HCT116 (cell line): Measurements from ENCODE around the gene FBXL2. TPM values are rescaled to one million over a fixed set of nuclear protein-coding genes. Genes with fewer than 3 reads are reported as not detected.
"Not testable (repeated sequence)": the region's sequence is repeated elsewhere in the genome, so short reads cannot be mapped to it uniquely, and the experiment has no call there.

Source experiments
- ATAC-seq: fragments of 200-7000 bp; cut with Tn5 transposase; 2 replicates; pipeline ENCODE4 v1.9.1; 2020; ENCODE audit warnings: mild to moderate bottlenecking, moderate library complexity
- BruUV-seq: library from RNA; stranded (reverse); fragments of 400-500 nt; replicated peaks from 2 replicates; lab custom pipeline; 2021; lab: Mats Ljungman, UMichigan
- CTCF ChIA-PET: fragments of 300-600 bp; sonication (Branson Sonifier 250); formaldehyde crosslinking; loops from one replicate; lab custom pipeline; 2021; ENCODE audit warnings: antibody characterized with exemption; lab: Charles Lee
- POLR2A ChIA-PET: fragments of 300-600, 350-600 bp; sonication (Branson Sonifier 250); formaldehyde crosslinking; loops from one replicate; lab custom pipeline; 2021; ENCODE audit warnings: antibody characterized with exemption; lab: Charles Lee
- RAD21 ChIA-PET, 2 experiments: fragments of 300-600 bp; sonication (Branson Sonifier 250); formaldehyde crosslinking; loops; one replicate each; lab custom pipeline; 2023; ENCODE audit warnings: low total read pairs in 2 of 2; ENCODE audit not compliant: uncharacterized antibody in 2 of 2, unreplicated experiment in 2 of 2, low non-redundant PET in 1 of 2; lab: Charles Lee
- DNase-seq: peaks from one replicate; pipeline ENCODE4 v3.0.0-alpha.2; 2010; ENCODE audit warnings: low read depth, low spot score
- H2AFZ ChIP-seq: fragments of 200-600 bp; shearing (Covaris generic), sonication (generic); 2 replicates; pipeline ENCODE4 v1.6.1; 2017; ENCODE audit warnings: low read depth, mixed run types, mixed read lengths, antibody characterized with exemption, low read length; ENCODE audit not compliant: poor library complexity, severe bottlenecking
- H3K27ac ChIP-seq: 2 replicates; pipeline ENCODE4 v1.5.1; 2012; ENCODE audit warnings: low read depth, low read length
- H3K27me3 ChIP-seq: fragments of 200-600 bp; sonication (generic); 2 replicates; pipeline ENCODE4 v1.6.1; 2016; ENCODE audit warnings: mixed run types, low read length, mixed read lengths; ENCODE audit not compliant: insufficient read depth
- H3K36me3 ChIP-seq, 2 experiments: fragments of 200-500 bp in 1 of 2; fragments of 200-600 bp in 1 of 2; sonication (Bioruptor generic) in 1 of 2; sonication (generic) in 1 of 2; 2 replicates each; pipeline versions ENCODE4 v1.5.1 to v1.6.1; 2014 to 2016; ENCODE audit warnings: low read length in 2 of 2, inconsistent platforms in 1 of 2, mixed read lengths in 1 of 2, mixed run types in 1 of 2; ENCODE audit not compliant: insufficient read depth in 2 of 2, control insufficient read depth in 1 of 2
- H3K4me1 ChIP-seq, 2 experiments: fragments of 200-600 bp in 1 of 2; sonication (generic) in 1 of 2; 2 replicates each; pipeline versions ENCODE4 v1.5.1 to v1.6.1; 2012 to 2017; ENCODE audit warnings: low read length in 2 of 2, inconsistent platforms in 1 of 2, mild to moderate bottlenecking in 1 of 2, mixed read lengths in 1 of 2, mixed run types in 1 of 2, moderate library complexity in 1 of 2; ENCODE audit not compliant: insufficient read depth in 2 of 2, control insufficient read depth in 1 of 2
- H3K4me2 ChIP-seq: fragments of 200-600 bp; sonication (generic); 2 replicates; pipeline ENCODE4 v1.6.1; 2017; ENCODE audit warnings: mixed run types, low read length, mixed read lengths
- H3K4me3 ChIP-seq, 2 experiments: fragments of 200-600 bp in 1 of 2; sonication (generic) in 1 of 2; replicated peaks in 1 of 2; 2 replicates each; pipeline ENCODE4 v1.5.1; 2011 to 2016; ENCODE audit warnings: low read length in 2 of 2, control low read depth in 1 of 2, low read depth in 1 of 2, mild to moderate bottlenecking in 1 of 2, mixed read lengths in 1 of 2, mixed run types in 1 of 2
- H3K79me2 ChIP-seq: fragments of 200-600 bp; sonication (generic); 2 replicates; pipeline ENCODE4 v1.6.1; 2017; ENCODE audit warnings: mild to moderate bottlenecking, mixed run types, low read length, moderate library complexity, mixed read lengths; ENCODE audit not compliant: insufficient read depth
- H3K9ac ChIP-seq: fragments of 200-600 bp; sonication (generic); 2 replicates; pipeline ENCODE4 v1.6.1; 2016; ENCODE audit warnings: low read length, mixed read lengths
- H3K9me2 ChIP-seq: fragments of 200-600 bp; sonication (generic), shearing (Covaris generic); 2 replicates; pipeline ENCODE4 v1.6.1; 2017; ENCODE audit warnings: mixed run types, mild to moderate bottlenecking, moderate library complexity; ENCODE audit not compliant: insufficient read depth
- H3K9me3 ChIP-seq, 2 experiments: fragments of 200-500 bp in 1 of 2; fragments of 200-600 bp in 1 of 2; sonication (Bioruptor generic) in 1 of 2; sonication (generic) in 1 of 2; 2 replicates each; pipeline ENCODE4 v1.6.1; 2014 to 2017; ENCODE audit warnings: low read length in 2 of 2, mixed read lengths in 2 of 2, inconsistent platforms in 1 of 2, low read depth in 1 of 2, mild to moderate bottlenecking in 1 of 2, mixed run types in 1 of 2, moderate library complexity in 1 of 2; ENCODE audit not compliant: control insufficient read depth in 1 of 2, insufficient read depth in 1 of 2
- H4K20me1 ChIP-seq: fragments of 200-600 bp; sonication (generic), shearing (Covaris generic); 2 replicates; pipeline ENCODE4 v1.6.1; 2017; ENCODE audit warnings: mixed run types, mild to moderate bottlenecking, moderate library complexity; ENCODE audit not compliant: insufficient read depth
- CBX3 ChIP-seq: IDR thresholded peaks from 2 replicates; pipeline ENCODE4 v1.6.1; 2012; ENCODE audit warnings: low read depth
- EGR1 ChIP-seq: IDR thresholded peaks from 2 replicates; pipeline ENCODE4 v1.6.1; 2012; ENCODE audit warnings: low read depth
- EZH2 ChIP-seq: fragments of 200-600 bp; sonication (generic); IDR thresholded peaks from 2 replicates; pipeline ENCODE4 v1.6.1; 2017; ENCODE audit warnings: antibody characterized with exemption, mixed run types
- EZH2phosphoT487 ChIP-seq: fragments of 200-600 bp; IDR thresholded peaks from 2 replicates; pipeline ENCODE4 v1.6.1; 2018; ENCODE audit warnings: antibody characterized with exemption, borderline replicate concordance
- FOSL1 ChIP-seq: IDR thresholded peaks from 2 replicates; pipeline ENCODE4 v1.6.1; 2012; ENCODE audit warnings: low read depth
- JUND ChIP-seq: IDR thresholded peaks from 2 replicates; pipeline ENCODE4 v1.6.1; 2012
- POLR2AphosphoS5 ChIP-seq: IDR thresholded peaks from 2 replicates; pipeline ENCODE4 v1.6.1; 2011; ENCODE audit warnings: mild to moderate bottlenecking, low read depth, low read length, moderate library complexity
- SRF ChIP-seq: IDR thresholded peaks from 2 replicates; pipeline ENCODE4 v1.6.1; 2012; ENCODE audit warnings: low read depth
- TCF7L2 ChIP-seq: IDR thresholded peaks from 2 replicates; pipeline ENCODE4 v1.7.0; 2011; ENCODE audit warnings: borderline replicate concordance, inconsistent platforms; ENCODE audit not compliant: insufficient read depth, insufficient read length; ENCODE audit errors: extremely low read depth
- YY1 ChIP-seq: IDR thresholded peaks from 2 replicates; pipeline ENCODE4 v1.6.1; 2011; ENCODE audit warnings: low read length, low read depth, moderate library complexity, mild to moderate bottlenecking; ENCODE audit not compliant: insufficient replicate concordance; ENCODE audit errors: extremely low read depth
- intact Hi-C: fragments of 100-400 bp; cut with micrococcal nuclease; formaldehyde crosslinking; loops from 2 replicates; pipeline ENCODE4 v1.10.0; 2022
- total RNA-seq: library from RNA; stranded (reverse); gene quantifications from one replicate; pipeline ENCODE4 v1.2.1, GENCODE V29; 2021; ENCODE audit not compliant: unreplicated experiment
- TF ChIP-seq, protein P1 (sequence below): IDR thresholded peaks from 2 replicates; pipeline ENCODE4 v1.6.1; 2012; ENCODE audit warnings: low read depth

FBXL2 gene
- total RNA-seq, 1 experiment from 2014 or later = 12.8 TPM

DNA sequence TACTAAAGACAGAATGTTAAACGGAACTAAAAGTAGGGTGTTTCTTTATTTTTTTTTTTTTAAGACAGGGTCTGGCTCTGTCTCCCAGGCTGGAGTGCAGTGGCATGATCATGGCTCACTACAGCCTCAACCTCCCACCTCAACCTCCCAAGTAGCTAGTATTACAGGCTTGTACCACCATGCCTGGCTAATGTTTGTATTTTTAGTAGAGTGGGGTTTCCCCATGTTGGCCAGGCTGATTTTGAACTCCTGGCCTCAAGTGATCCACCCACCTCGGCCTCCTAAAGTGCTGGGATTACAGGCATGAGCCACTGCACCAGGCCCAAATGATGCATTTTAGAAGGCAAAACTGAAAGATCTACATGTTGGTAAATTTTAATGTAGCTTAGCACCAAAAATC, 152.1 kb downstream of the FBXL2 start:
- H3K9me2 ChIP-seq, ATAC-seq, H3K27ac ChIP-seq, H3K36me3 ChIP-seq, H3K4me3 ChIP-seq, CTCF ChIA-PET, H3K9ac ChIP-seq, RAD21 ChIA-PET, DNase-seq, H3K4me2 ChIP-seq, H3K9me3 ChIP-seq, BruUV-seq, intact Hi-C loops, H3K27me3 ChIP-seq, H2AFZ ChIP-seq: not testable (repeated sequence)
- POLR2A ChIA-PET = interaction anchor here (1.2 to 2.0 kb wide), 2 partner anchors 9 to 12 kb away, joined by 3 to 9 read pairs; no protein-coding TSS in a partner anchor
- Histone ChIP-seq H3K4me1 (peaks cover 20 to 47% of the 10 kb centered on the region in 2 experiments), H3K79me2 (peaks cover 99% of the 10 kb centered on the region), H4K20me1 (peaks cover 36% of the 10 kb centered on the region; the same call in 1 of the 2 replicates)

DNA sequence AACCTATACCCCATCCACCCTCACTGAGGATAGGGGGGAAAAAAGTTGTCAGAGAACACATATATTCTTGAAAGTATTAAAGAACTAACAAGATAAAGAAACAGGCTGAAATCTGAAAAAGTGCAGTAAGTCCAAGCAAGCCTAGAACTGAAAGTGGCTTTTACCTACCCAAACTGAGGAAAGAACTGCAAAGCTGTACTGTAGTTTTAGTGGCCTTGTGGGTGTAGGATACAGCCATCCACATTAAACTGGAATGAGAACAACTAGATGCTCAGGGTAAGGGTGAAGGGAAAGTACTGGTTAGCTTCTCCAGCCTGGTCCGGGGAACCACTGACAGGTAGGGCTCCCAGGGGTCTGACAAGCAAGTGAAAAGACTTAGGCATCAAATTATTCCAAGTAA, 152.8 kb downstream of the FBXL2 start:
- intact Hi-C loops = no loop called here
- Histone ChIP-seq H3K27ac (no peak overlapping the region), H3K4me2 (no peak overlapping the region), H3K27me3 (no peaks in the 10 kb centered on the region), H3K36me3 (no peaks in the 10 kb centered on the region), H3K79me2 (peaks cover 99% of the 10 kb centered on the region), H3K9ac (no peak overlapping the region), H2AFZ (no peak overlapping the region), H3K4me3 (no peak overlapping the region), H3K9me3 (no peaks in the 10 kb centered on the region), H4K20me1 (peaks cover 36% of the 10 kb centered on the region; the same call in 1 of the 2 replicates), H3K4me1 (peaks cover 20 to 47% of the 10 kb centered on the region in 2 experiments), H3K9me2 (no peaks in the 10 kb centered on the region)
- RAD21 ChIA-PET = no interaction called here
- TF ChIP-seq TCF7L2 (no peak), POLR2AphosphoS5 (no peak), CBX3 (no peak), EZH2phosphoT487 (no peak), SRF (no peak), YY1 (no peak), FOSL1 (no peak), JUND (no peak), EGR1 (no peak), EZH2 (no peak)
- TF ChIP-seq, protein P1, sequence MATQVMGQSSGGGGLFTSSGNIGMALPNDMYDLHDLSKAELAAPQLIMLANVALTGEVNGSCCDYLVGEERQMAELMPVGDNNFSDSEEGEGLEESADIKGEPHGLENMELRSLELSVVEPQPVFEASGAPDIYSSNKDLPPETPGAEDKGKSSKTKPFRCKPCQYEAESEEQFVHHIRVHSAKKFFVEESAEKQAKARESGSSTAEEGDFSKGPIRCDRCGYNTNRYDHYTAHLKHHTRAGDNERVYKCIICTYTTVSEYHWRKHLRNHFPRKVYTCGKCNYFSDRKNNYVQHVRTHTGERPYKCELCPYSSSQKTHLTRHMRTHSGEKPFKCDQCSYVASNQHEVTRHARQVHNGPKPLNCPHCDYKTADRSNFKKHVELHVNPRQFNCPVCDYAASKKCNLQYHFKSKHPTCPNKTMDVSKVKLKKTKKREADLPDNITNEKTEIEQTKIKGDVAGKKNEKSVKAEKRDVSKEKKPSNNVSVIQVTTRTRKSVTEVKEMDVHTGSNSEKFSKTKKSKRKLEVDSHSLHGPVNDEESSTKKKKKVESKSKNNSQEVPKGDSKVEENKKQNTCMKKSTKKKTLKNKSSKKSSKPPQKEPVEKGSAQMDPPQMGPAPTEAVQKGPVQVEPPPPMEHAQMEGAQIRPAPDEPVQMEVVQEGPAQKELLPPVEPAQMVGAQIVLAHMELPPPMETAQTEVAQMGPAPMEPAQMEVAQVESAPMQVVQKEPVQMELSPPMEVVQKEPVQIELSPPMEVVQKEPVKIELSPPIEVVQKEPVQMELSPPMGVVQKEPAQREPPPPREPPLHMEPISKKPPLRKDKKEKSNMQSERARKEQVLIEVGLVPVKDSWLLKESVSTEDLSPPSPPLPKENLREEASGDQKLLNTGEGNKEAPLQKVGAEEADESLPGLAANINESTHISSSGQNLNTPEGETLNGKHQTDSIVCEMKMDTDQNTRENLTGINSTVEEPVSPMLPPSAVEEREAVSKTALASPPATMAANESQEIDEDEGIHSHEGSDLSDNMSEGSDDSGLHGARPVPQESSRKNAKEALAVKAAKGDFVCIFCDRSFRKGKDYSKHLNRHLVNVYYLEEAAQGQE = no peak
- no peak for DNase-seq
- CTCF ChIA-PET = no interaction called here
- POLR2A ChIA-PET = interaction anchor here (1.2 to 2.0 kb wide), 2 partner anchors 9 to 11 kb away, joined by 3 to 9 read pairs; no protein-coding TSS in a partner anchor
- no TSS peak for BruUV-seq
- no peak for ATAC-seq
